ENCODE data around the gene CEBPG.

CEBPG gene

DNA sequence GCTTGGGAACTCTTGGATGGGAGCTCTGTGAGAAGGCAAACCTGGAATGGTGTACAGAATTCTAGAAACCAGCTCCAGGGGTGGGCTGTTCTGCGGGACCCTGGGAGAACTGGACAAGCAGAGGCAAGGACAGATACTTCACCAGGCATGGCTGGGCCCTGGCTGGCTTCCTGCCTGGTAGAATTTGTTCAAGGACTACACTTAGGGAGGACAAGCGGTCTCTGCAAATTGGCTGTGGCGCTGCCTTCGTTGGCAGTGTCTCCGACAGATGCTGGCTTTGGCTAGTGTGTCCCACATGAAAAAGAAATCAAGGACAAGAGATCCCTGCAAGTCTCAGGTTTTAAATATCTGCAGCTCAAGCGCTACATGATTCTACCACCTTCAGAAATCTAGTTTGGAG lies 12.4 kb downstream of the CEBPG start (continued):
- TF ChIP-seq, protein P1, sequence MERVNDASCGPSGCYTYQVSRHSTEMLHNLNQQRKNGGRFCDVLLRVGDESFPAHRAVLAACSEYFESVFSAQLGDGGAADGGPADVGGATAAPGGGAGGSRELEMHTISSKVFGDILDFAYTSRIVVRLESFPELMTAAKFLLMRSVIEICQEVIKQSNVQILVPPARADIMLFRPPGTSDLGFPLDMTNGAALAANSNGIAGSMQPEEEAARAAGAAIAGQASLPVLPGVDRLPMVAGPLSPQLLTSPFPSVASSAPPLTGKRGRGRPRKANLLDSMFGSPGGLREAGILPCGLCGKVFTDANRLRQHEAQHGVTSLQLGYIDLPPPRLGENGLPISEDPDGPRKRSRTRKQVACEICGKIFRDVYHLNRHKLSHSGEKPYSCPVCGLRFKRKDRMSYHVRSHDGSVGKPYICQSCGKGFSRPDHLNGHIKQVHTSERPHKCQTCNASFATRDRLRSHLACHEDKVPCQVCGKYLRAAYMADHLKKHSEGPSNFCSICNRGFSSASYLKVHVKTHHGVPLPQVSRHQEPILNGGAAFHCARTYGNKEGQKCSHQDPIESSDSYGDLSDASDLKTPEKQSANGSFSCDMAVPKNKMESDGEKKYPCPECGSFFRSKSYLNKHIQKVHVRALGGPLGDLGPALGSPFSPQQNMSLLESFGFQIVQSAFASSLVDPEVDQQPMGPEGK (CRISPR knock-in tag; IDR thresholded peaks at IDR 0.05; ENCODE audit: borderline replicate concordance): no peak
- TF ChIP-seq ESRRG (CRISPR knock-in tag; IDR thresholded peaks at IDR 0.05): no peak
- TF ChIP-seq TSHZ2 (CRISPR knock-in tag; IDR thresholded peaks at IDR 0.05): no peak

GRCh38 chr19:33386361-33386858 lies 12.9 kb downstream of the CEBPG start:
- ATAC-seq: no peak
- TF ChIP-seq BACH2 (CRISPR knock-in tag; IDR thresholded peaks at IDR 0.05; ENCODE audit: borderline replicate concordance) (no peak), OSR1 (CRISPR knock-in tag; IDR thresholded peaks at IDR 0.05) (no peak), ZNF565 (CRISPR knock-in tag; conservative IDR thresholded peaks at IDR 0.05; ENCODE audit: low read depth) (no peak), ZNF8 (CRISPR knock-in tag; IDR thresholded peaks at IDR 0.05) (no peak), POU6F1 (CRISPR knock-in tag; IDR thresholded peaks at IDR 0.05; ENCODE audit: borderline replicate concordance, low read depth) (no peak), CSDC2 (CRISPR knock-in tag; IDR thresholded peaks at IDR 0.05) (no peak), ESRRG (CRISPR knock-in tag; IDR thresholded peaks at IDR 0.05) (no peak), PPARA (CRISPR knock-in tag; IDR thresholded peaks at IDR 0.05; ENCODE audit: borderline replicate concordance) (no peak)
- TF ChIP-seq, protein P1 (CRISPR knock-in tag; IDR thresholded peaks at IDR 0.05; ENCODE audit: borderline replicate concordance): no peak
- TF ChIP-seq, protein P2, sequence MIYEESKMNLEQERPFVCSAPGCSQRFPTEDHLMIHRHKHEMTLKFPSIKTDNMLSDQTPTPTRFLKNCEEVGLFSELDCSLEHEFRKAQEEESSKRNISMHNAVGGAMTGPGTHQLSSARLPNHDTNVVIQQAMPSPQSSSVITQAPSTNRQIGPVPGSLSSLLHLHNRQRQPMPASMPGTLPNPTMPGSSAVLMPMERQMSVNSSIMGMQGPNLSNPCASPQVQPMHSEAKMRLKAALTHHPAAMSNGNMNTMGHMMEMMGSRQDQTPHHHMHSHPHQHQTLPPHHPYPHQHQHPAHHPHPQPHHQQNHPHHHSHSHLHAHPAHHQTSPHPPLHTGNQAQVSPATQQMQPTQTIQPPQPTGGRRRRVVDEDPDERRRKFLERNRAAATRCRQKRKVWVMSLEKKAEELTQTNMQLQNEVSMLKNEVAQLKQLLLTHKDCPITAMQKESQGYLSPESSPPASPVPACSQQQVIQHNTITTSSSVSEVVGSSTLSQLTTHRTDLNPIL (CRISPR knock-in tag; IDR thresholded peaks at IDR 0.05; ENCODE audit: low read depth): no peak

- no peak for ATAC-seq
- TF ChIP-seq OSR1 (CRISPR knock-in tag; IDR thresholded peaks at IDR 0.05) (no peak), CSDC2 (CRISPR knock-in tag; IDR thresholded peaks at IDR 0.05) (no peak), ESRRG (CRISPR knock-in tag; IDR thresholded peaks at IDR 0.05) (no peak), BACH2 (CRISPR knock-in tag; IDR thresholded peaks at IDR 0.05; ENCODE audit: borderline replicate concordance) (no peak), ISL1 (CRISPR knock-in tag; IDR thresholded peaks at IDR 0.05) (no peak), POU6F1 (CRISPR knock-in tag; IDR thresholded peaks at IDR 0.05; ENCODE audit: borderline replicate concordance, low read depth) (no peak), ZC3H10 (CRISPR knock-in tag; IDR thresholded peaks at IDR 0.05) (no peak), PPARA (CRISPR knock-in tag; IDR thresholded peaks at IDR 0.05; ENCODE audit: borderline replicate concordance) (no peak), TOX (CRISPR knock-in tag; IDR thresholded peaks at IDR 0.05; ENCODE audit: borderline replicate concordance) (no peak), ZNF8 (CRISPR knock-in tag; IDR thresholded peaks at IDR 0.05) (no peak), ARNTL (CRISPR knock-in tag; IDR thresholded peaks at IDR 0.05; ENCODE audit: borderline replicate concordance, low read depth) (no peak), ZNF565 (CRISPR knock-in tag; conservative IDR thresholded peaks at IDR 0.05; ENCODE audit: low read depth) (no peak), RARB (CRISPR knock-in tag; IDR thresholded peaks at IDR 0.05) (no peak), GLIS3 (CRISPR knock-in tag; IDR thresholded peaks at IDR 0.05) (no peak), SNAI2 (CRISPR knock-in tag; IDR thresholded peaks at IDR 0.05) (no peak)
- TF ChIP-seq, protein P2 (CRISPR knock-in tag; IDR thresholded peaks at IDR 0.05; ENCODE audit: low read depth): no peak
- TF ChIP-seq, protein P1 (CRISPR knock-in tag; IDR thresholded peaks at IDR 0.05; ENCODE audit: borderline replicate concordance): no peak
Measured at GRCh38 chr19:33387351-33388230, 14.1 kb downstream of the CEBPG start.

Measured in SK-N-SH treated with all-trans-retinoic acid at 6 μM for 48 hours (cell line).